ENCODE data around the gene ABCG4. TPM values are rescaled to one million over a fixed set of nuclear protein-coding genes. Genes with fewer than 3 reads are reported as not detected.

The ABCG4 gene
- total RNA-seq, 1 experiment from 2014 or later, result 0.39 TPM

DNA sequence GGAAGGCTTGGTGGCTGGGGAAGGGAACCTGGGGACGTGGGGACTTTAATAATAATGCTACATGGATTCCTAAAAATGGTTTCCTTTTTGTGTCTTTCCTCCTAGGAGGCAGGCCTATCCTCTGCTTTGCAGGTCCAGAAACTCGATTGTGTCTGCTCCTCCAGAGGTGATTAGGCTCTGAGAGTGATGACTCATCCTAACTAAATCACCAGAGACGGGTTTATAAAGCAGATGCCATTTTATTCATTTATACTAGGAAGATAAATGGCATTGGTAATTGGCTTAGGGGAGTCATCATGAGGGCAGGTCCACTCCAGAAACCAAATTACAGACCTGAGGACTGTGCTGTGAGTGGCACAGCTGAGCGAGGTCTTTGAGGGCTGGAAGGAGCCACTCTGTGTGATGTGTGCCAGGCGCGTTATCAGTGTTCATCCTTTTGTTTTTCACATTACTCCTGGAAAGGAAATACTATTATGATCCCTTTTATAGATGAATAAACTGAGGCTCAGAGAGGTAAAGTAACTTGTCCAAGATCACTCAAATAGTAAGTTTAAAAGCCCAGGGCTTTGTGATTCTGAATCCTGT lies 26.7 kb downstream of the ABCG4 start:
- no TSS peak for BruUV-seq (replicated peaks)

DNA sequence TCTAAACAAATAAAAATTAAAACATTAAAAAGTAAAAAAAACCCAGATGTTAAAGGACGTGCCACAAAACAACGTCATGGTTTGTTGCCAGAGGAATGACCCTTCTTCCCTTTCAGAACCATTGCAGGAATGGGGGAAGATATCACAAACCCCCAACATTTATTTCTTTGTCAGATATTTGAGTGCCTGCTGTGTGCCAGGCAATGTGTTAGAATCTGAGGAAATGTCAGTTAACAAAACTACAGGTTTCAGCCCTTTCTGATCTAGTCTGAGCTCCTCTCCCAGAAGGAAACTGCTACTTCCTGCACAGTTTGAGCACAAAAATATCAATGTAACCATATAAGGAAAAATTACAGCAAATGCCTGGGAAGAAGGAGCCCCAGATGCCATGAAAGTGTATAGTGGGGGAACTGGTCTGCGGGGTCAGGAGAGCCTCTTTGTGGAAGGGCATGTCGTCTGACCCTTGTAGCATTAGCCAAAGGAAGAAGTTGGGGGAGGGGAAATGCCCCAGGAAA lies 29.4 kb downstream of the ABCG4 start:
- DNase-seq (ENCODE audit: low read depth, low spot score) (no peak), ATAC-seq (no peak)
- H3K27ac ChIP-seq (ENCODE audit: low read length), result no peak overlapping the region
- TSS peak; percentile 74 for BruUV-seq (replicated peaks)
- TF ChIP-seq TCF7L2 (IDR thresholded peaks at IDR 0.05; ENCODE audit: low read depth, low read length) (no peak), POLR2AphosphoS5 (IDR thresholded peaks at IDR 0.05; ENCODE audit: low read depth, low read length) (no peak), SIN3A (IDR thresholded peaks at IDR 0.05; ENCODE audit: borderline replicate concordance, insufficient read depth, low read depth, low read length) (no peak)
- ChIA-PET POLR2A (interaction anchor here (0.7 kb wide), 1 partner anchor 27 kb away, joined by 7 read pairs; no protein-coding TSS in a partner anchor), CTCF (interaction anchor here (0.6 kb wide), 2 partner anchors 28 to 194 kb away, joined by 3 to 4 read pairs; partner anchors contain the start of gene CBL)
- H3K9me3 ChIP-seq (ENCODE audit: control insufficient read depth, insufficient read depth, low read depth, low read length), result no peaks in the 10 kb centered on the region
- H3K4me3 ChIP-seq (ENCODE audit: low read depth in 2 of 2, low read length in 2 of 2), result no peak overlapping the region
- H3K4me1 ChIP-seq (ENCODE audit: control insufficient read depth, insufficient read depth, low read length), result no peaks in the 10 kb centered on the region
- in situ Hi-C loops (cut with HindIII; ENCODE audit: low pct_unique_long_range_greater_than_20kb, low sequenced_read_pairs), result no loop called here
- intact Hi-C loops (cut with micrococcal nuclease; ENCODE audit: unreplicated experiment), result no loop called here
- no peaks in the 10 kb centered on the region for H3K27me3 ChIP-seq (ENCODE audit: control insufficient read depth, insufficient read depth, low read length)
- H3K36me3 ChIP-seq (ENCODE audit: control insufficient read depth, insufficient read depth, low read length), result no peaks in the 10 kb centered on the region

More for the DNA sequence above, 26.7 kb downstream of the ABCG4 start:
- in situ Hi-C loops (cut with HindIII; ENCODE audit: low pct_unique_long_range_greater_than_20kb, low sequenced_read_pairs), result no loop called here
- no peak for DNase-seq (ENCODE audit: low read depth, low spot score)
- H3K36me3 ChIP-seq (ENCODE audit: control insufficient read depth, insufficient read depth, low read length), result no peaks in the 10 kb centered on the region
- H3K4me1 ChIP-seq (ENCODE audit: control insufficient read depth, insufficient read depth, low read length), result no peaks in the 10 kb centered on the region
- no peaks in the 10 kb centered on the region for H3K9me3 ChIP-seq (ENCODE audit: control insufficient read depth, insufficient read depth, low read depth, low read length)
- POLR2A ChIA-PET, result no interaction called here
- H3K4me3 ChIP-seq (ENCODE audit: low read depth in 2 of 2, low read length in 2 of 2), result no peak overlapping the region
- ATAC-seq, result no peak
- intact Hi-C loops (cut with micrococcal nuclease; ENCODE audit: unreplicated experiment), result no loop called here
- no peak overlapping the region for H3K27ac ChIP-seq (ENCODE audit: low read length)
- no peak for TF ChIP-seq POLR2AphosphoS5 (IDR thresholded peaks at IDR 0.05; ENCODE audit: low read depth, low read length)
- no peak for TF ChIP-seq TCF7L2 (IDR thresholded peaks at IDR 0.05; ENCODE audit: low read depth, low read length)
- TF ChIP-seq, protein P1, sequence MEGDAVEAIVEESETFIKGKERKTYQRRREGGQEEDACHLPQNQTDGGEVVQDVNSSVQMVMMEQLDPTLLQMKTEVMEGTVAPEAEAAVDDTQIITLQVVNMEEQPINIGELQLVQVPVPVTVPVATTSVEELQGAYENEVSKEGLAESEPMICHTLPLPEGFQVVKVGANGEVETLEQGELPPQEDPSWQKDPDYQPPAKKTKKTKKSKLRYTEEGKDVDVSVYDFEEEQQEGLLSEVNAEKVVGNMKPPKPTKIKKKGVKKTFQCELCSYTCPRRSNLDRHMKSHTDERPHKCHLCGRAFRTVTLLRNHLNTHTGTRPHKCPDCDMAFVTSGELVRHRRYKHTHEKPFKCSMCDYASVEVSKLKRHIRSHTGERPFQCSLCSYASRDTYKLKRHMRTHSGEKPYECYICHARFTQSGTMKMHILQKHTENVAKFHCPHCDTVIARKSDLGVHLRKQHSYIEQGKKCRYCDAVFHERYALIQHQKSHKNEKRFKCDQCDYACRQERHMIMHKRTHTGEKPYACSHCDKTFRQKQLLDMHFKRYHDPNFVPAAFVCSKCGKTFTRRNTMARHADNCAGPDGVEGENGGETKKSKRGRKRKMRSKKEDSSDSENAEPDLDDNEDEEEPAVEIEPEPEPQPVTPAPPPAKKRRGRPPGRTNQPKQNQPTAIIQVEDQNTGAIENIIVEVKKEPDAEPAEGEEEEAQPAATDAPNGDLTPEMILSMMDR (IDR thresholded peaks at IDR 0.05), result no peak
- TF ChIP-seq, protein P2, sequence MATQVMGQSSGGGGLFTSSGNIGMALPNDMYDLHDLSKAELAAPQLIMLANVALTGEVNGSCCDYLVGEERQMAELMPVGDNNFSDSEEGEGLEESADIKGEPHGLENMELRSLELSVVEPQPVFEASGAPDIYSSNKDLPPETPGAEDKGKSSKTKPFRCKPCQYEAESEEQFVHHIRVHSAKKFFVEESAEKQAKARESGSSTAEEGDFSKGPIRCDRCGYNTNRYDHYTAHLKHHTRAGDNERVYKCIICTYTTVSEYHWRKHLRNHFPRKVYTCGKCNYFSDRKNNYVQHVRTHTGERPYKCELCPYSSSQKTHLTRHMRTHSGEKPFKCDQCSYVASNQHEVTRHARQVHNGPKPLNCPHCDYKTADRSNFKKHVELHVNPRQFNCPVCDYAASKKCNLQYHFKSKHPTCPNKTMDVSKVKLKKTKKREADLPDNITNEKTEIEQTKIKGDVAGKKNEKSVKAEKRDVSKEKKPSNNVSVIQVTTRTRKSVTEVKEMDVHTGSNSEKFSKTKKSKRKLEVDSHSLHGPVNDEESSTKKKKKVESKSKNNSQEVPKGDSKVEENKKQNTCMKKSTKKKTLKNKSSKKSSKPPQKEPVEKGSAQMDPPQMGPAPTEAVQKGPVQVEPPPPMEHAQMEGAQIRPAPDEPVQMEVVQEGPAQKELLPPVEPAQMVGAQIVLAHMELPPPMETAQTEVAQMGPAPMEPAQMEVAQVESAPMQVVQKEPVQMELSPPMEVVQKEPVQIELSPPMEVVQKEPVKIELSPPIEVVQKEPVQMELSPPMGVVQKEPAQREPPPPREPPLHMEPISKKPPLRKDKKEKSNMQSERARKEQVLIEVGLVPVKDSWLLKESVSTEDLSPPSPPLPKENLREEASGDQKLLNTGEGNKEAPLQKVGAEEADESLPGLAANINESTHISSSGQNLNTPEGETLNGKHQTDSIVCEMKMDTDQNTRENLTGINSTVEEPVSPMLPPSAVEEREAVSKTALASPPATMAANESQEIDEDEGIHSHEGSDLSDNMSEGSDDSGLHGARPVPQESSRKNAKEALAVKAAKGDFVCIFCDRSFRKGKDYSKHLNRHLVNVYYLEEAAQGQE (IDR thresholded peaks at IDR 0.05; ENCODE audit: insufficient read depth in 1 of 2, low read depth in 2 of 2, low read length in 1 of 2), result no peak
- TF ChIP-seq SIN3A (IDR thresholded peaks at IDR 0.05; ENCODE audit: borderline replicate concordance, insufficient read depth, low read depth, low read length), result no peak
- CTCF ChIA-PET, result no interaction called here
- no peaks in the 10 kb centered on the region for H3K27me3 ChIP-seq (ENCODE audit: control insufficient read depth, insufficient read depth, low read length)

DNA sequence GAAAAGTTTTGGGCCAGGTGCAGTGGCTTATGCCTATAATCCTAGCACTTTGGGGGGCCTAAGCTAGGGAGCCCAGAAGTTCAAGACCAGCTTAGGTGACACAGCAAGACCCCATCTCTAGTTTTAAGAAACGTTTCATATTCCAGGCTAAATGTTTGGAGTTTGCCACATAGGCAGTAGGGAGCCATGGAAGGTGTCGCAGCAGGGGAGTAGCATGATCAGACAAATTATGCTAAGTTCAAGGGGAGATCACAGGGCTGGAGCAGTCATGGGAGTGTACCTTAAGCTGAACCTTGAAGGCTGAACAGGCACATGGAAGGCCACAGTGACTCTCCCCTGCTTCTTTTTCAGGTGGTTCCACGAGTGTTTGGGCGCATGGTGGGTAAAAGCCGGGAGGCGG lies 30.5 kb downstream of the ABCG4 start:
- POLR2A ChIA-PET, result no interaction called here
- H3K4me3 ChIP-seq (ENCODE audit: low read depth in 2 of 2, low read length in 2 of 2), result no peak overlapping the region
- no TSS peak for BruUV-seq (replicated peaks)
- no peak for DNase-seq (ENCODE audit: low read depth, low spot score)
- no peak overlapping the region for H3K27ac ChIP-seq (ENCODE audit: low read length)
- CTCF ChIA-PET, result interaction anchor here (0.6 kb wide), 1 partner anchor 161 kb away, joined by 3 read pairs; the partner anchor contains the start of gene C1QTNF5
- no peaks in the 10 kb centered on the region for H3K9me3 ChIP-seq (ENCODE audit: control insufficient read depth, insufficient read depth, low read depth, low read length)
- no peak for ATAC-seq
- no peaks in the 10 kb centered on the region for H3K27me3 ChIP-seq (ENCODE audit: control insufficient read depth, insufficient read depth, low read length)
- no peaks in the 10 kb centered on the region for H3K36me3 ChIP-seq (ENCODE audit: control insufficient read depth, insufficient read depth, low read length)
- H3K4me1 ChIP-seq (ENCODE audit: control insufficient read depth, insufficient read depth, low read length), result no peaks in the 10 kb centered on the region
- in situ Hi-C loops (cut with HindIII; ENCODE audit: low pct_unique_long_range_greater_than_20kb, low sequenced_read_pairs), result no loop called here
- TF ChIP-seq TCF7L2 (IDR thresholded peaks at IDR 0.05; ENCODE audit: low read depth, low read length) (no peak), POLR2AphosphoS5 (IDR thresholded peaks at IDR 0.05; ENCODE audit: low read depth, low read length) (no peak), SIN3A (IDR thresholded peaks at IDR 0.05; ENCODE audit: borderline replicate concordance, insufficient read depth, low read depth, low read length) (no peak)
- TF ChIP-seq, protein P2 (IDR thresholded peaks at IDR 0.05; ENCODE audit: insufficient read depth in 1 of 2, low read depth in 2 of 2, low read length in 1 of 2), result no peak
- TF ChIP-seq, protein P1 (IDR thresholded peaks at IDR 0.05), result no peak
- intact Hi-C loops (cut with micrococcal nuclease; ENCODE audit: unreplicated experiment), result no loop called here

Data from Panc1 (cell line).